ENCODE results near the gene ZBTB6.

Gene ZBTB6

GRCh38 chr9:122912964-122913673, at the start of gene ZBTB6:
Gene ZBTB6 (minus strand): TSS chr9:122913323. CDS start chr9:122912072, 1,251 bp downstream.
- peak; percentile 58 to 71 for DNase-seq

- no peak for DNase-seq
These were observed 48.0 kb upstream of the ZBTB6 start for GRCh38 chr9:122961139-122961538.

- no peak for DNase-seq
These were observed 42.8 kb upstream of the ZBTB6 start for GRCh38 chr9:122955961-122956360.

- no peak for DNase-seq
These were observed 41.1 kb upstream of the ZBTB6 start for GRCh38 chr9:122954253-122954691.

GRCh38 chr9:122951056-122951455, 37.9 kb upstream of the ZBTB6 start:
- no peak for DNase-seq

GRCh38 chr9:122950263-122950662, 37.1 kb upstream of the ZBTB6 start:
- DNase-seq = no peak

- DNase-seq = peak; percentile 8 to 21
These were observed 36.6 kb upstream of the ZBTB6 start for GRCh38 chr9:122949696-122950095.

- no peak for DNase-seq
These were observed 35.2 kb upstream of the ZBTB6 start for GRCh38 chr9:122948313-122948712.

- no peak for DNase-seq
These were observed 33.4 kb upstream of the ZBTB6 start for GRCh38 chr9:122946461-122947005.

- no peak for DNase-seq
These were observed 32.1 kb upstream of the ZBTB6 start for GRCh38 chr9:122944960-122945888.

GRCh38 chr9:122941582-122942234, 28.6 kb upstream of the ZBTB6 start:
- DNase-seq = no peak

- peak; percentile 96 for DNase-seq
These were observed 27.8 kb upstream of the ZBTB6 start, which contains the start of gene RABGAP1 for GRCh38 chr9:122940749-122941581. Gene RABGAP1 (plus strand): TSS chr9:122941020. CDS start chr9:122957060, 16,040 bp downstream.

GRCh38 chr9:122940454-122940748, 27.3 kb upstream of the ZBTB6 start:
- no peak for DNase-seq

GRCh38 chr9:122939601-122940000, 26.5 kb upstream of the ZBTB6 start:
- no peak for DNase-seq

- no peak for DNase-seq
These were observed 23.8 kb upstream of the ZBTB6 start for GRCh38 chr9:122936883-122937282.

GRCh38 chr9:122936464-122936863, 23.3 kb upstream of the ZBTB6 start:
- no peak for DNase-seq

- DNase-seq = peak; percentile 90
These were observed 18.4 kb upstream of the ZBTB6 start, which contains the start of gene ZBTB26 for GRCh38 chr9:122931226-122932121. Gene ZBTB26 (minus strand): TSS chr9:122931512. CDS start chr9:122919934, 11,578 bp downstream.

GRCh38 chr9:122930541-122931225, 17.6 kb upstream of the ZBTB6 start:
- no peak for DNase-seq

GRCh38 chr9:122929796-122930354, 16.8 kb upstream of the ZBTB6 start:
- DNase-seq = no peak

GRCh38 chr9:122923947-122924346, 10.8 kb upstream of the ZBTB6 start:
- no peak for DNase-seq

Measured in NCI-H1930 (cell line).